ENCODE results near the gene KCNIP4. TPM values are rescaled to one million over a fixed set of nuclear protein-coding genes. Genes with fewer than 3 reads are reported as not detected.

Gene KCNIP4
- total and polyA plus RNA-seq, 2 of the 4 experiments (the other 2 are of a cell fraction) = not detected

DNA sequence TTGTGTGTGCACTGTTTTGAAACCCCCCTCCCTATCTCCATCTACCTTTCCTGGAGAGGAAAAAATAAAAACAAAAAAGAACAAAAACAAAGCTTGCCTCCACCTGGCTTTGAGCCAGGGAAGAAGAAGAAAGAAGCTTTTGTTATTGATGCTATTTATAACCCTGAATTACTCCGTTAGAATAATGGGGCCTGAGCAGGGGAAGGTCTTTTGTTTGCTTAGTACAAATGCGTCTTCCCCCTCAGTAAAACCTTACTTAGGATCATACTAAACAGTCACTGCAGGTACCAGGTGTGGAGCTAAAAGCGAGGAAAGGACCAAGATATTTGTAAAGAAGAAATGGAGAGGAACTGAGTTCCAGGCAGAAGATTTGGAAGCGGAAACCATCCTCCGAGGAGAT lies 352.1 kb downstream of the KCNIP4 start:
- Histone ChIP-seq H3K36me3 (ENCODE audit: control insufficient read depth, insufficient read depth, low read length) (no peaks in the 10 kb centered on the region), H2BK120ac (ENCODE audit: low read depth, low read length) (no peak overlapping the region), H3K4me1 (ENCODE audit: control insufficient read depth, insufficient read depth, low read length) (no peaks in the 10 kb centered on the region), H3K4me2 (ENCODE audit: low read depth, low read length) (no peak overlapping the region), H3K9me3 (ENCODE audit: control insufficient read depth, insufficient read depth, low read length) (peaks cover 5% of the 10 kb centered on the region), H3K14ac (replicated peaks; ENCODE audit: low read depth, low read length) (no peak overlapping the region), H2BK20ac (ENCODE audit: low read depth, low read length) (no peak overlapping the region), H4K8ac (ENCODE audit: low read depth in 2 of 2, low read length in 2 of 2) (no peak overlapping the region), H3K9ac (ENCODE audit: low read depth, low read length) (no peak overlapping the region), H3K9me1 (ENCODE audit: insufficient read depth, low read length) (no peaks in the 10 kb centered on the region), H2AK9ac (replicated peaks; ENCODE audit: low read depth, low read length, poor library complexity) (no peak overlapping the region), H3K4me3 (ENCODE audit: insufficient read depth, low read depth, low read length) (no peak overlapping the region), H3K23ac (ENCODE audit: low read depth, low read length) (no peak overlapping the region), H3K18ac (ENCODE audit: low read depth, low read length) (no peak overlapping the region), H2AFZ (replicated peaks; ENCODE audit: low read length, poor library complexity) (no peak overlapping the region), H4K91ac (ENCODE audit: insufficient read depth, low read depth, low read length) (no peak overlapping the region), H4K5ac (ENCODE audit: low read depth, low read length) (no peak overlapping the region), H3K79me1 (ENCODE audit: low read depth in 1 of 2, low read length in 2 of 2) (no peaks in the 10 kb centered on the region), H2BK5ac (ENCODE audit: low read depth, low read length, poor library complexity, severe bottlenecking) (no peak overlapping the region), H3K27me3 (ENCODE audit: control insufficient read depth, insufficient read depth, low read length) (no peaks in the 10 kb centered on the region), H4K20me1 (ENCODE audit: insufficient read depth, low read length) (no peaks in the 10 kb centered on the region), H3K56ac (ENCODE audit: extremely low read depth, insufficient read depth, low read length) (no peak overlapping the region), H3K4ac (ENCODE audit: low read depth, low read length) (no peak overlapping the region), H3K27ac (ENCODE audit: insufficient read depth, low read length) (no peak overlapping the region), H2AK5ac (ENCODE audit: low read depth, low read length) (no peak overlapping the region), H2BK15ac (ENCODE audit: low read depth, low read length) (no peak overlapping the region)
- intact Hi-C loops (cut with micrococcal nuclease) (no loop called here), dilution Hi-C loops (cut with HindIII; ENCODE audit: low sequenced_read_pairs, unreplicated experiment) (no loop called here), in situ Hi-C loops (cut with MboI; ENCODE audit: low sequenced_read_pairs) (no loop called here)
- ATAC-seq (ENCODE audit: low read depth) (no peak), DNase-seq (no peak)
- ChIA-PET POLR2A (ENCODE audit: unreplicated experiment) (no interaction called here), CTCF (no interaction called here)
- TF ChIP-seq BHLHE40 (IDR thresholded peaks at IDR 0.05; ENCODE audit: low read depth, low read length) = no peak
- TF ChIP-seq ELK1 (IDR thresholded peaks at IDR 0.05; ENCODE audit: borderline replicate concordance, low read depth, low read length) = no peak
- TF ChIP-seq SMC3 (IDR thresholded peaks at IDR 0.05; ENCODE audit: low read depth, low read length) = no peak
- TF ChIP-seq FOS (IDR thresholded peaks at IDR 0.05; ENCODE audit: low read depth, low read length) = no peak
- no peak for TF ChIP-seq RFX5 (IDR thresholded peaks at IDR 0.05; ENCODE audit: low read depth, low read length)
- no peak for TF ChIP-seq POLR2A (IDR thresholded peaks at IDR 0.05; ENCODE audit: low read depth, low read length)
- no peak for TF ChIP-seq CEBPB (IDR thresholded peaks at IDR 0.05; ENCODE audit: low read depth, low read length)
- TF ChIP-seq MAFK (IDR thresholded peaks at IDR 0.05; ENCODE audit: low read depth, low read length) = no peak
- no TSS peak for BruUV-seq (replicated peaks)
- WGBS, 2 experiments (ENCODE audit: extremely low coverage in 2 of 2, insufficient read length in 1 of 2) = 80% methylated on average over 2 of the region's 5 CpGs; no CpG with 5 or more reads in 1 of the 2 experiments
